ENCODE data around the gene ALG12. TPM values are rescaled to one million over a fixed set of nuclear protein-coding genes. Genes with fewer than 3 reads are reported as not detected.

The ALG12 gene
- total and polyA plus RNA-seq, 2 of the 4 experiments (the other 2 are of a cell fraction), result 7.2 to 10.9 TPM

DNA sequence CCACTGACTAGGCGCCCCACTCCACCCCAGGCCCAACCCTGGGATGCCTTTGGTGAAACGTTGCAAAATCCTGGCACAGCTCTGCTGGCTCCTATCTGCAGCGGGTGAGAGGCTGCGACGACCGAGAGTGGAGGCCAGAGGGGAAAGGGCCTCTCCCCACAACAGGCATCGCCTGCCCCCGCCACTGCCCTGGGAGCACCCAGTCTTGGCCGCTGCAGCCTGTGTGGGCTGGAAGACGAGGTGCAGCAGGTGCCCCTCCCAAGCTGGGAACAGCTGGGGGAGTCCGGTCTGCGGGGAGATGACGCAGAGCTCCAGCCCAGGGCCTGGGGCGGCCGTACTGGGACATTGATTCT, 38.2 kb upstream of the ALG12 start:
- no peak overlapping the region for H4K8ac ChIP-seq (ENCODE audit: low read depth in 2 of 2, low read length in 2 of 2)
- no peak overlapping the region for H2BK5ac ChIP-seq (ENCODE audit: low read depth, low read length, poor library complexity, severe bottlenecking)
- no peak overlapping the region for H2BK15ac ChIP-seq (ENCODE audit: low read depth, low read length)
- no peak overlapping the region for H3K18ac ChIP-seq (ENCODE audit: low read depth, low read length)
- no peak overlapping the region for H3K9ac ChIP-seq (ENCODE audit: low read depth, low read length)
- no peak overlapping the region for H3K14ac ChIP-seq (replicated peaks; ENCODE audit: low read depth, low read length)
- no peak overlapping the region; the same call in 1 of the 2 replicates for H3K4ac ChIP-seq (ENCODE audit: low read depth, low read length)
- H4K91ac ChIP-seq (ENCODE audit: insufficient read depth, low read depth, low read length), result no peak overlapping the region
- no TSS peak for BruUV-seq (replicated peaks)
- no peak for DNase-seq
- H3K27ac ChIP-seq (ENCODE audit: insufficient read depth, low read length), result no peak overlapping the region
- no peak overlapping the region for H3K56ac ChIP-seq (ENCODE audit: extremely low read depth, insufficient read depth, low read length)
- H2BK120ac ChIP-seq (ENCODE audit: low read depth, low read length), result no peak overlapping the region
- H3K23ac ChIP-seq (ENCODE audit: low read depth, low read length), result no peak overlapping the region
- dilution Hi-C loops (cut with HindIII; ENCODE audit: low sequenced_read_pairs, unreplicated experiment), result no loop called here
- H2AK9ac ChIP-seq (replicated peaks; ENCODE audit: low read depth, low read length, poor library complexity), result peak overlapping the region; percentile 37
- CTCF ChIA-PET, result no interaction called here
- no peak overlapping the region for H4K5ac ChIP-seq (ENCODE audit: low read depth, low read length)
- ATAC-seq (ENCODE audit: low read depth), result no peak
- TF ChIP-seq, protein P1, sequence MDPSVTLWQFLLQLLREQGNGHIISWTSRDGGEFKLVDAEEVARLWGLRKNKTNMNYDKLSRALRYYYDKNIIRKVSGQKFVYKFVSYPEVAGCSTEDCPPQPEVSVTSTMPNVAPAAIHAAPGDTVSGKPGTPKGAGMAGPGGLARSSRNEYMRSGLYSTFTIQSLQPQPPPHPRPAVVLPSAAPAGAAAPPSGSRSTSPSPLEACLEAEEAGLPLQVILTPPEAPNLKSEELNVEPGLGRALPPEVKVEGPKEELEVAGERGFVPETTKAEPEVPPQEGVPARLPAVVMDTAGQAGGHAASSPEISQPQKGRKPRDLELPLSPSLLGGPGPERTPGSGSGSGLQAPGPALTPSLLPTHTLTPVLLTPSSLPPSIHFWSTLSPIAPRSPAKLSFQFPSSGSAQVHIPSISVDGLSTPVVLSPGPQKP (IDR thresholded peaks at IDR 0.05; ENCODE audit: borderline replicate concordance, low read depth, low read length), result no peak
- TF ChIP-seq MXI1 (IDR thresholded peaks at IDR 0.05; ENCODE audit: borderline replicate concordance, low read depth, low read length), result no peak
- no peak for TF ChIP-seq RAD21 (IDR thresholded peaks at IDR 0.05; ENCODE audit: low read length)
- no peak for TF ChIP-seq FOS (IDR thresholded peaks at IDR 0.05; ENCODE audit: low read depth, low read length)
- TF ChIP-seq RFX5 (IDR thresholded peaks at IDR 0.05; ENCODE audit: low read depth, low read length), result no peak
- TF ChIP-seq, protein P2, sequence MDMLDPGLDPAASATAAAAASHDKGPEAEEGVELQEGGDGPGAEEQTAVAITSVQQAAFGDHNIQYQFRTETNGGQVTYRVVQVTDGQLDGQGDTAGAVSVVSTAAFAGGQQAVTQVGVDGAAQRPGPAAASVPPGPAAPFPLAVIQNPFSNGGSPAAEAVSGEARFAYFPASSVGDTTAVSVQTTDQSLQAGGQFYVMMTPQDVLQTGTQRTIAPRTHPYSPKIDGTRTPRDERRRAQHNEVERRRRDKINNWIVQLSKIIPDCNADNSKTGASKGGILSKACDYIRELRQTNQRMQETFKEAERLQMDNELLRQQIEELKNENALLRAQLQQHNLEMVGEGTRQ (IDR thresholded peaks at IDR 0.05; ENCODE audit: low read depth, low read length), result no peak
- TF ChIP-seq NFE2L2 (IDR thresholded peaks at IDR 0.05; ENCODE audit: low read depth, low read length), result no peak
- TF ChIP-seq POLR2A (IDR thresholded peaks at IDR 0.05; ENCODE audit: low read depth, low read length), result no peak
- TF ChIP-seq CHD1 (IDR thresholded peaks at IDR 0.05; ENCODE audit: low read depth, low read length), result no peak
- TF ChIP-seq, protein P3, sequence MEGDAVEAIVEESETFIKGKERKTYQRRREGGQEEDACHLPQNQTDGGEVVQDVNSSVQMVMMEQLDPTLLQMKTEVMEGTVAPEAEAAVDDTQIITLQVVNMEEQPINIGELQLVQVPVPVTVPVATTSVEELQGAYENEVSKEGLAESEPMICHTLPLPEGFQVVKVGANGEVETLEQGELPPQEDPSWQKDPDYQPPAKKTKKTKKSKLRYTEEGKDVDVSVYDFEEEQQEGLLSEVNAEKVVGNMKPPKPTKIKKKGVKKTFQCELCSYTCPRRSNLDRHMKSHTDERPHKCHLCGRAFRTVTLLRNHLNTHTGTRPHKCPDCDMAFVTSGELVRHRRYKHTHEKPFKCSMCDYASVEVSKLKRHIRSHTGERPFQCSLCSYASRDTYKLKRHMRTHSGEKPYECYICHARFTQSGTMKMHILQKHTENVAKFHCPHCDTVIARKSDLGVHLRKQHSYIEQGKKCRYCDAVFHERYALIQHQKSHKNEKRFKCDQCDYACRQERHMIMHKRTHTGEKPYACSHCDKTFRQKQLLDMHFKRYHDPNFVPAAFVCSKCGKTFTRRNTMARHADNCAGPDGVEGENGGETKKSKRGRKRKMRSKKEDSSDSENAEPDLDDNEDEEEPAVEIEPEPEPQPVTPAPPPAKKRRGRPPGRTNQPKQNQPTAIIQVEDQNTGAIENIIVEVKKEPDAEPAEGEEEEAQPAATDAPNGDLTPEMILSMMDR (conservative IDR thresholded peaks at IDR 0.05; ENCODE audit: low read depth, low read length), result no peak
- TF ChIP-seq SMC3 (IDR thresholded peaks at IDR 0.05; ENCODE audit: low read depth, low read length), result no peak
- TF ChIP-seq CEBPB (IDR thresholded peaks at IDR 0.05; ENCODE audit: low read depth, low read length), result no peak
- TF ChIP-seq RCOR1 (IDR thresholded peaks at IDR 0.05; ENCODE audit: insufficient replicate concordance, low read length), result no peak
- no peak overlapping the region for H3K4me2 ChIP-seq (ENCODE audit: low read depth, low read length)
- peaks cover 4 to 11% of the 10 kb centered on the region in 2 experiments; a peak in 2 of 4 replicates for H3K79me1 ChIP-seq (ENCODE audit: low read depth in 1 of 2, low read length in 2 of 2)
- peaks cover 21% of the 10 kb centered on the region for H3K9me1 ChIP-seq (ENCODE audit: insufficient read depth, low read length)
- intact Hi-C loops (cut with micrococcal nuclease), result no loop called here
- H3K4me1 ChIP-seq (ENCODE audit: control insufficient read depth, insufficient read depth, low read length), result peaks cover 35% of the 10 kb centered on the region
- 93% methylated on average over 3 of the region's 15 CpGs; no CpG with 5 or more reads in 1 of the 2 experiments for WGBS, 2 experiments (ENCODE audit: extremely low coverage in 2 of 2, insufficient read length in 1 of 2)
- H4K20me1 ChIP-seq (ENCODE audit: insufficient read depth, low read length), result peaks cover 5% of the 10 kb centered on the region
- H2AFZ ChIP-seq (replicated peaks; ENCODE audit: low read length, poor library complexity), result no peak overlapping the region
- no peaks in the 10 kb centered on the region for H3K27me3 ChIP-seq (ENCODE audit: control insufficient read depth, insufficient read depth, low read length)
- H3K9me3 ChIP-seq (ENCODE audit: control insufficient read depth, insufficient read depth, low read length), result no peaks in the 10 kb centered on the region
- H2AK5ac ChIP-seq (ENCODE audit: low read depth, low read length), result no peak overlapping the region
- H2BK20ac ChIP-seq (ENCODE audit: low read depth, low read length), result no peak overlapping the region
- H3K36me3 ChIP-seq (ENCODE audit: control insufficient read depth, insufficient read depth, low read length), result no peaks in the 10 kb centered on the region
- in situ Hi-C loops (cut with MboI; ENCODE audit: low sequenced_read_pairs), result no loop called here
- H3K4me3 ChIP-seq (ENCODE audit: insufficient read depth, low read depth, low read length), result no peak overlapping the region
- POLR2A ChIA-PET (ENCODE audit: unreplicated experiment), result no interaction called here

Data from IMR-90 (cell line).